HAP-1 (cell line): ENCODE measurements around the gene SLCO2A1.

ENCODE experiments used
- DNase-seq, 2 experiments: peaks; one replicate each; pipeline ENCODE4 v3.0.0-alpha.2; 2016 to 2020; ENCODE audit warnings: low spot score in 2 of 2
- H3K27me3 ChIP-seq: fragments of 250-450 bp; sonication (Bioruptor Pico); 2 replicates; pipeline ENCODE4 v1.5.1; 2020; ENCODE audit warnings: low read depth, mild to moderate bottlenecking, moderate library complexity
- H3K36me3 ChIP-seq: fragments of 250-450 bp; sonication (Bioruptor Pico); replicated peaks from 2 replicates; pipeline ENCODE4 v1.5.1; 2020; ENCODE audit warnings: mild to moderate bottlenecking
- H3K4me1 ChIP-seq: fragments of 250-450 bp; sonication (Bioruptor Pico); 2 replicates; pipeline ENCODE4 v1.5.1; 2020; ENCODE audit warnings: mild to moderate bottlenecking
- H3K4me3 ChIP-seq: fragments of 250-450 bp; sonication (Bioruptor Pico); 2 replicates; pipeline ENCODE4 v1.5.1; 2020; ENCODE audit warnings: mild to moderate bottlenecking, moderate library complexity
- H3K9me3 ChIP-seq: fragments of 250-450 bp; sonication (Bioruptor Pico); 2 replicates; pipeline ENCODE4 v1.5.1; 2020; ENCODE audit warnings: mild to moderate bottlenecking, moderate library complexity
- in situ Hi-C: fragments of 300-500 bp; cut with MboI; formaldehyde crosslinking; loops from 3 replicates; pipeline ENCODE4 v1.14.3; 2020; ENCODE audit warnings: low sequenced_read_pairs, inconsistent platforms, mixed read lengths

The SLCO2A1 gene

GRCh38 chr3:133944181-133944580 is 85.5 kb downstream of the SLCO2A1 start:
- Histone ChIP-seq H3K27me3 (no peaks in the 10 kb centered on the region), H3K36me3 (no peaks in the 10 kb centered on the region), H3K4me3 (no peak overlapping the region), H3K4me1 (no peaks in the 10 kb centered on the region), H3K9me3 (no peaks in the 10 kb centered on the region)
- no peak for DNase-seq
- in situ Hi-C loops = no loop called here

- H3K27me3 ChIP-seq = no peaks in the 10 kb centered on the region
- H3K4me1 ChIP-seq = no peaks in the 10 kb centered on the region
- no peaks in the 10 kb centered on the region for H3K36me3 ChIP-seq
- DNase-seq = no peak
- in situ Hi-C loops = no loop called here
- H3K4me3 ChIP-seq = no peak overlapping the region
- H3K9me3 ChIP-seq = no peaks in the 10 kb centered on the region
Measured at GRCh38 chr3:133943639-133944141, 86.0 kb downstream of the SLCO2A1 start.

GRCh38 chr3:133943031-133943535 is 86.6 kb downstream of the SLCO2A1 start:
- H3K4me3 ChIP-seq = no peak overlapping the region

GRCh38 chr3:133941415-133941821 is 88.3 kb downstream of the SLCO2A1 start:
- H3K27me3 ChIP-seq = no peaks in the 10 kb centered on the region
- H3K4me3 ChIP-seq = no peak overlapping the region
- H3K36me3 ChIP-seq = no peaks in the 10 kb centered on the region
- in situ Hi-C loops = no loop called here
- H3K4me1 ChIP-seq = no peaks in the 10 kb centered on the region
- DNase-seq = no peak
- no peaks in the 10 kb centered on the region for H3K9me3 ChIP-seq

More at GRCh38 chr3:133943031-133943535, 86.6 kb downstream of the SLCO2A1 start:
- no peak for DNase-seq
- Histone ChIP-seq H3K4me1 (no peaks in the 10 kb centered on the region), H3K9me3 (no peaks in the 10 kb centered on the region), H3K36me3 (no peaks in the 10 kb centered on the region), H3K27me3 (no peaks in the 10 kb centered on the region)
- in situ Hi-C loops = no loop called here

GRCh38 chr3:133940536-133940935 is 89.2 kb downstream of the SLCO2A1 start:
- H3K4me1 ChIP-seq = no peaks in the 10 kb centered on the region
- no peak for DNase-seq
- H3K27me3 ChIP-seq = no peaks in the 10 kb centered on the region
- in situ Hi-C loops = no loop called here
- H3K9me3 ChIP-seq = no peaks in the 10 kb centered on the region
- H3K36me3 ChIP-seq = no peaks in the 10 kb centered on the region
- H3K4me3 ChIP-seq = no peak overlapping the region

- no peak for DNase-seq
- Histone ChIP-seq H3K36me3 (no peaks in the 10 kb centered on the region), H3K9me3 (no peaks in the 10 kb centered on the region), H3K4me1 (no peaks in the 10 kb centered on the region), H3K4me3 (no peak overlapping the region), H3K27me3 (no peaks in the 10 kb centered on the region)
- in situ Hi-C loops = loop anchor here (10.0 kb wide), 1 partner anchor 535 kb away; no protein-coding TSS in a partner anchor
Measured at GRCh38 chr3:133939463-133939835, 90.3 kb downstream of the SLCO2A1 start.

- DNase-seq = no peak
- in situ Hi-C loops = loop anchor here (10.0 kb wide), 1 partner anchor 536 kb away; no protein-coding TSS in a partner anchor
Measured at GRCh38 chr3:133938770-133939462, 90.8 kb downstream of the SLCO2A1 start.

GRCh38 chr3:133937756-133938601 is 91.7 kb downstream of the SLCO2A1 start:
- Histone ChIP-seq H3K36me3 (no peaks in the 10 kb centered on the region), H3K4me3 (no peak overlapping the region), H3K9me3 (no peaks in the 10 kb centered on the region), H3K4me1 (no peaks in the 10 kb centered on the region), H3K27me3 (no peaks in the 10 kb centered on the region)
- in situ Hi-C loops = loop anchor here (10.0 kb wide), 1 partner anchor 537 kb away; no protein-coding TSS in a partner anchor
- DNase-seq = no peak

More at GRCh38 chr3:133938770-133939462, 90.8 kb downstream of the SLCO2A1 start:
- Histone ChIP-seq H3K4me3 (no peak overlapping the region), H3K27me3 (no peaks in the 10 kb centered on the region), H3K9me3 (no peaks in the 10 kb centered on the region), H3K4me1 (no peaks in the 10 kb centered on the region), H3K36me3 (no peaks in the 10 kb centered on the region)

GRCh38 chr3:133937061-133937686 is 92.6 kb downstream of the SLCO2A1 start:
- H3K36me3 ChIP-seq = no peaks in the 10 kb centered on the region
- H3K4me1 ChIP-seq = no peaks in the 10 kb centered on the region
- no peaks in the 10 kb centered on the region for H3K9me3 ChIP-seq
- no peak for DNase-seq
- no peak overlapping the region for H3K4me3 ChIP-seq
- in situ Hi-C loops = loop anchor here (10.0 kb wide), 1 partner anchor 538 kb away; no protein-coding TSS in a partner anchor
- no peaks in the 10 kb centered on the region for H3K27me3 ChIP-seq

- Histone ChIP-seq H3K27me3 (no peaks in the 10 kb centered on the region), H3K36me3 (no peaks in the 10 kb centered on the region), H3K9me3 (no peaks in the 10 kb centered on the region), H3K4me1 (no peaks in the 10 kb centered on the region), H3K4me3 (no peak overlapping the region)
- in situ Hi-C loops = loop anchor here (10.0 kb wide), 1 partner anchor 539 kb away; no protein-coding TSS in a partner anchor
- DNase-seq = no peak
Measured at GRCh38 chr3:133935843-133936769, 93.6 kb downstream of the SLCO2A1 start.

- DNase-seq = no peak
- H3K9me3 ChIP-seq = no peaks in the 10 kb centered on the region
- H3K4me3 ChIP-seq = no peak overlapping the region
- in situ Hi-C loops = loop anchor here (10.0 kb wide), 1 partner anchor 540 kb away; no protein-coding TSS in a partner anchor
- H3K27me3 ChIP-seq = no peaks in the 10 kb centered on the region
- H3K36me3 ChIP-seq = no peaks in the 10 kb centered on the region
- no peaks in the 10 kb centered on the region for H3K4me1 ChIP-seq
Measured at GRCh38 chr3:133934996-133935842, 94.5 kb downstream of the SLCO2A1 start.
